HEK293T (cell line): ENCODE results near the gene NAMPT.

Experiments used
- ELF4 ChIP-seq: fragments of 450-650 bp; IDR thresholded peaks from 2 replicates; pipeline ENCODE4 v1.6.1; 2017; ENCODE audit warnings: antibody characterized with exemption
- FOXA1 ChIP-seq: fragments of 450-650 bp; IDR thresholded peaks from 2 replicates; pipeline ENCODE4 v1.6.1; 2016; ENCODE audit warnings: mild to moderate bottlenecking
- FOXM1 ChIP-seq: fragments of 450-650 bp; IDR thresholded peaks from 2 replicates; pipeline ENCODE4 v1.6.1; 2017; ENCODE audit warnings: mild to moderate bottlenecking, borderline replicate concordance
- HDGF ChIP-seq: fragments of 450-650 bp; IDR thresholded peaks from 2 replicates; pipeline ENCODE4 v1.6.1; 2017; ENCODE audit warnings: antibody characterized with exemption, borderline replicate concordance
- LEF1 ChIP-seq: fragments of 450-650 bp; IDR thresholded peaks from 2 replicates; pipeline ENCODE4 v1.6.1; 2017; ENCODE audit warnings: mild to moderate bottlenecking, borderline replicate concordance
- NFRKB ChIP-seq: fragments of 450-650 bp; IDR thresholded peaks from 2 replicates; pipeline ENCODE4 v1.6.1; 2016; ENCODE audit warnings: mild to moderate bottlenecking, moderate library complexity
- SP1 ChIP-seq: fragments of 450-650 bp; IDR thresholded peaks from 2 replicates; pipeline ENCODE4 v1.6.1; 2017
- SUZ12 ChIP-seq: fragments of 450-650 bp; IDR thresholded peaks from 2 replicates; pipeline ENCODE4 v1.6.1; 2016; ENCODE audit warnings: mild to moderate bottlenecking
- TF ChIP-seq, protein P1 (sequence below): fragments of 450-650 bp; IDR thresholded peaks from 2 replicates; pipeline ENCODE4 v1.6.1; 2016

- TF ChIP-seq ELF4: no peak
- TF ChIP-seq HDGF: no peak
- no peak for TF ChIP-seq SP1
- TF ChIP-seq, protein P1, sequence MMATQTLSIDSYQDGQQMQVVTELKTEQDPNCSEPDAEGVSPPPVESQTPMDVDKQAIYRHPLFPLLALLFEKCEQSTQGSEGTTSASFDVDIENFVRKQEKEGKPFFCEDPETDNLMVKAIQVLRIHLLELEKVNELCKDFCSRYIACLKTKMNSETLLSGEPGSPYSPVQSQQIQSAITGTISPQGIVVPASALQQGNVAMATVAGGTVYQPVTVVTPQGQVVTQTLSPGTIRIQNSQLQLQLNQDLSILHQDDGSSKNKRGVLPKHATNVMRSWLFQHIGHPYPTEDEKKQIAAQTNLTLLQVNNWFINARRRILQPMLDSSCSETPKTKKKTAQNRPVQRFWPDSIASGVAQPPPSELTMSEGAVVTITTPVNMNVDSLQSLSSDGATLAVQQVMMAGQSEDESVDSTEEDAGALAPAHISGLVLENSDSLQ: no peak
- TF ChIP-seq SUZ12: no peak
- TF ChIP-seq LEF1: no peak
- TF ChIP-seq NFRKB: no peak
- no peak for TF ChIP-seq FOXM1
- no peak for TF ChIP-seq FOXA1
Observed at GRCh38 chr7:106278695-106279094, 6.1 kb downstream of the NAMPT start.
